ENCODE results near the gene CLCA2.

DNA sequence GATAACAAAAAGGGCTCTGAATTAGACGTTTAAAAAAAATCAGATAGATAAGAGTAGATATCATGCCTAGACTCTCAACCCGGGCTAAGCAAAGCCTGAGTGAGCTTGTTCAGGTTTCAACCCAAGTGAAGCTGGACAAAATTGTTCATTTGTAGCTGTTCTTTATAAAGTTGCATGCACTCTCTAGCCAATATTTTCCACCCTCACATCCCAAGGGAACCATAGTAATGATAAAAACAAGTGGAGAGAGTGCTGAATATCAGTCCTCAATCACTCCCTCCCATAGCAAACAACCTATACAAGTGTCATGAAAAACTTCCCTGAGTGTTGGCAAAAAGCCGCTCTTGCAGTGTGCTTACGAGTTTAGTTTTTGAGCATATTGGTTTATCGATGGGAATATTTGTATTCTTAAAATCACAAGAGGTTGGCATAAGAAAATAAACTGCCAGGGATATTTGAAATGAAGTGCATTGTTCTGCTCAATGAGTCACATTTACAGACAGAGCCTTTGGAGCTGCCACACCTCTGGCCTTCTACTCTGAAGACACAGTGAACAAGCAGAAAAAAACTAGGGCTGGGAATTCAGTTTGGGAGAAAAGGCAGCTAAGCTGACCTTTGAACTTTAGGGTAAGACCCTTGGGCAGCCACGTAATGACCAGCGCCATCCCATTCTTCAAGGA, 2.2 kb upstream of the CLCA2 start:
- TF ChIP-seq EZH2phosphoT487 (IDR thresholded peaks at IDR 0.05; ENCODE audit: insufficient read depth, low read depth) (no peak), EZH2 (IDR thresholded peaks at IDR 0.05; ENCODE audit: insufficient read depth, poor library complexity, severe bottlenecking) (no peak)

Measured in GM23248 (cell line).